NCI-H748 treated with DMSO at 0.1 percent for 48 hours (cell line): ENCODE results near the gene NEK8.
A peak's percentile ranks its signal among the peaks of the same experiment; 100 is the strongest.
"Not testable (repeated sequence)": the region's sequence is repeated elsewhere in the genome, so short reads cannot be mapped to it uniquely, and the experiment has no call there.

Experiments
- DNase-seq: peaks from one replicate; lab custom pipeline; 2025; lab: John Stamatoyannopoulos, UW

Gene NEK8

GRCh38 chr17:28763804-28764266 lies 35.2 kb downstream of the NEK8 start:
- DNase-seq: peak; percentile 75

DNA sequence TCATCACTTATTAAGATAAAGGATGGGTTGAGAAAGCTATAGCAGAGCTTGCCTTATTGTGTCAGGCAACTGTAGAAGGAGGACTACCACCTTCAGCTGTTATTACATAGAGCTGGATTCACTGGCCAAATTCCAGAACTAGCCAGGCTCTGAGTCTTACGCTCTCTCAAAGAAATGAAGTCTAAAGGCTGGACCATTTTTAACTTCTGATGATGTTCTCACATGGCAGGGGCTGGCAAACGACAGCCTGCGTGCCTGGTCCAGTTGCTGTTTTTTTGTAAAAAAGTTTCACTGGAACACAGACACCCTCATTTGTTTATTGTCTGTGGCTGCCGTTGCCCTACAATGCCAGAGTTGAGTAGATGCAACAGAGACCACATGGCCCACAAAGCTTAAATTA lies 36.5 kb downstream of the NEK8 start:
- DNase-seq: no peak

GRCh38 chr17:28773736-28774135 lies 45.1 kb downstream of the NEK8 start:
- no peak for DNase-seq

DNA sequence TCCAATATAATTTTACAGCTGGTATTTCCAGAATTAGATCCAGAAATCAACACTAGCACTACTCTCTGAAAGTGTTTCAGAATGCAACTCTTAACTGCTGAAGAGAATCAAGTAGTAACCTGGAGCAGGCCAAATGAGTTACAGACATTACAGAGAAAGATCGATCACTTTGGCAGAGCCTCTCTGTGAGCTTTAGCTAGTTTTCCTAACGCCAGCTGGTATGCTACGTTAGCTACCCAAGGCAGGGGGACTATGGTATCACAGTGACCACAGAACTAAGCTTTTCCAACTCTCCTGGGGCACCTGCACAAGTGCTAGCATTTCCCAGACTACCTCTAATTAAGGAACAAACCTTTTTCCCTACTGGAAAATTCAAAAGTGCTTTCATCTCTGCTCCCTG lies 45.6 kb downstream of the NEK8 start:
- no peak for DNase-seq

- DNase-seq: no peak
Measured at GRCh38 chr17:28777178-28777577, 48.6 kb downstream of the NEK8 start.

DNA sequence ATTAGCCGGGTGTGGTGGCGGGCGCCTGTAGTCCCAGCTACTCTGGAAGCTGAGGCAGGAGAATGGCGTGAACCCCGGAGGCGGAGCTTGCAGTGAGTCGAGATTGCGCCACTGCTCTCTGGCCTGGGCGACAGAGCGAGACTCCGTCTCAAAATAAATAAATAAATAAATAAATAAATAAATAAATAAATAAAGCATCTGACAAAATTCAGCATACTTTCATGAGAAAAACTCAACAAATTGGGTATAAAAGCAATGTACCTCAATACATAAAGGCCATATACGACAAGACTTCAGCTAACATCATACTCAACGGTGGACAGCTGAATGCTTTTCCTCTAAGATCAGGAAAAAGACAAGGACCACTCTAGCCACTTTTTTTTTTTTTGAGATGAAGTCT lies 51.0 kb downstream of the NEK8 start:
- not testable (repeated sequence) for DNase-seq

- DNase-seq: no peak
Measured at GRCh38 chr17:28783161-28783560, 54.6 kb downstream of the NEK8 start.

GRCh38 chr17:28788100-28788499 lies 59.5 kb downstream of the NEK8 start:
- no peak for DNase-seq
